Memory B cell (primary cell): ENCODE measurements around the gene PLEK.
"Not testable (repeated sequence)": the region's sequence is repeated elsewhere in the genome, so short reads cannot be mapped to it uniquely, and the experiment has no call there.

Experiments
- ATAC-seq: fragments of 150-1000 bp; cut with Tn5 transposase; 2 replicates; pipeline ENCODE4 v1.10.0; 2021; ENCODE audit warnings: low read depth, mild to moderate bottlenecking, moderate library complexity
- DNase-seq, 2 donors: peaks; one replicate each; pipeline ENCODE4 v3.0.0; 2022; ENCODE audit warnings: low spot score in 2 of 2
- H3K27ac Mint-ChIP-seq: one replicate; pipeline ENCODE4 v1.8.0; 2022; ENCODE audit warnings: mild to moderate bottlenecking, moderate library complexity, mixed read lengths
- H3K27me3 Mint-ChIP-seq: one replicate; pipeline ENCODE4 v1.8.0; 2022; ENCODE audit warnings: mixed read lengths
- H3K36me3 Mint-ChIP-seq: one replicate; pipeline ENCODE4 v1.8.0; 2022; ENCODE audit warnings: mild to moderate bottlenecking, mixed read lengths
- H3K4me1 Mint-ChIP-seq: one replicate; pipeline ENCODE4 v1.8.0; 2022; ENCODE audit warnings: mixed read lengths
- H3K4me3 Mint-ChIP-seq: one replicate; pipeline ENCODE4 v1.8.0; 2022; ENCODE audit warnings: mild to moderate bottlenecking, moderate library complexity, mixed read lengths
- H3K9me3 Mint-ChIP-seq: one replicate; pipeline ENCODE4 v1.8.0; 2022; ENCODE audit warnings: mixed read lengths

The PLEK gene

GRCh38 chr2:68341062-68341329 lies 24.1 kb upstream of the PLEK start:
- Mint-ChIP-seq H3K27me3 (peaks cover 2% of the 10 kb centered on the region), H3K36me3 (no peaks in the 10 kb centered on the region), H3K27ac (no peak overlapping the region), H3K4me3 (no peak overlapping the region), H3K4me1 (peaks cover 4% of the 10 kb centered on the region), H3K9me3 (no peaks in the 10 kb centered on the region)
- ATAC-seq = no peak
- no peak for DNase-seq

- H3K9me3 Mint-ChIP-seq = no peaks in the 10 kb centered on the region
- no peak overlapping the region for H3K27ac Mint-ChIP-seq
- ATAC-seq (peak; percentile 72), DNase-seq (no peak)
- H3K4me3 Mint-ChIP-seq = no peak overlapping the region
- peaks cover 2% of the 10 kb centered on the region for H3K27me3 Mint-ChIP-seq
- H3K36me3 Mint-ChIP-seq = no peaks in the 10 kb centered on the region
- peaks cover 4% of the 10 kb centered on the region for H3K4me1 Mint-ChIP-seq
Measured at GRCh38 chr2:68341583-68341982, 23.5 kb upstream of the PLEK start.

GRCh38 chr2:68342470-68342869 lies 22.6 kb upstream of the PLEK start:
- ATAC-seq = no peak
- Mint-ChIP-seq H3K9me3 (no peaks in the 10 kb centered on the region), H3K4me3 (no peak overlapping the region), H3K27ac (no peak overlapping the region), H3K36me3 (no peaks in the 10 kb centered on the region), H3K4me1 (peaks cover 4% of the 10 kb centered on the region), H3K27me3 (peaks cover 4% of the 10 kb centered on the region)
- DNase-seq = no peak

GRCh38 chr2:68344031-68344430 lies 21.1 kb upstream of the PLEK start:
- ATAC-seq = no peak
- DNase-seq = no peak
- peaks cover 4% of the 10 kb centered on the region for H3K27me3 Mint-ChIP-seq

GRCh38 chr2:68345129-68345875 lies 19.8 kb upstream of the PLEK start:
- Mint-ChIP-seq H3K27me3 (peaks cover 4% of the 10 kb centered on the region), H3K36me3 (no peaks in the 10 kb centered on the region), H3K27ac (no peak overlapping the region), H3K9me3 (no peaks in the 10 kb centered on the region), H3K4me3 (no peak overlapping the region), H3K4me1 (peaks cover 4% of the 10 kb centered on the region)
- DNase-seq (no peak), ATAC-seq (no peak)

More at GRCh38 chr2:68344031-68344430, 21.1 kb upstream of the PLEK start:
- Mint-ChIP-seq H3K36me3 (no peaks in the 10 kb centered on the region), H3K27ac (no peak overlapping the region), H3K9me3 (no peaks in the 10 kb centered on the region), H3K4me3 (no peak overlapping the region), H3K4me1 (peaks cover 4% of the 10 kb centered on the region)

- ATAC-seq, H3K4me1 Mint-ChIP-seq, H3K27ac Mint-ChIP-seq, H3K27me3 Mint-ChIP-seq, H3K36me3 Mint-ChIP-seq, DNase-seq, H3K9me3 Mint-ChIP-seq, H3K4me3 Mint-ChIP-seq: not testable (repeated sequence)
Measured at GRCh38 chr2:68349091-68349490, 16.0 kb upstream of the PLEK start.

GRCh38 chr2:68351997-68352396 lies 13.1 kb upstream of the PLEK start:
- Mint-ChIP-seq H3K27ac (no peak overlapping the region), H3K4me1 (peaks cover 4% of the 10 kb centered on the region), H3K36me3 (no peaks in the 10 kb centered on the region), H3K27me3 (no peaks in the 10 kb centered on the region), H3K4me3 (no peak overlapping the region), H3K9me3 (no peaks in the 10 kb centered on the region)
- ATAC-seq = no peak
- DNase-seq = no peak

GRCh38 chr2:68352651-68353391 lies 12.3 kb upstream of the PLEK start:
- H3K9me3 Mint-ChIP-seq = no peaks in the 10 kb centered on the region
- H3K36me3 Mint-ChIP-seq = no peaks in the 10 kb centered on the region
- ATAC-seq (no peak), DNase-seq (no peak)
- no peaks in the 10 kb centered on the region for H3K27me3 Mint-ChIP-seq
- no peak overlapping the region for H3K4me3 Mint-ChIP-seq
- H3K4me1 Mint-ChIP-seq = peaks cover 7% of the 10 kb centered on the region
- no peak overlapping the region for H3K27ac Mint-ChIP-seq

- peaks cover 12% of the 10 kb centered on the region for H3K4me1 Mint-ChIP-seq
- peak overlapping the region; percentile 39 for H3K27ac Mint-ChIP-seq
- H3K4me3 Mint-ChIP-seq = no peak overlapping the region
- no peaks in the 10 kb centered on the region for H3K9me3 Mint-ChIP-seq
- DNase-seq (no peak), ATAC-seq (no peak)
- H3K36me3 Mint-ChIP-seq = no peaks in the 10 kb centered on the region
- no peaks in the 10 kb centered on the region for H3K27me3 Mint-ChIP-seq
Measured at GRCh38 chr2:68356599-68357239, 8.4 kb upstream of the PLEK start.

- no peak overlapping the region for H3K27ac Mint-ChIP-seq
- H3K9me3 Mint-ChIP-seq = no peaks in the 10 kb centered on the region
- peak; percentile 57 for ATAC-seq
- peaks cover 19% of the 10 kb centered on the region for H3K4me1 Mint-ChIP-seq
- H3K36me3 Mint-ChIP-seq = no peaks in the 10 kb centered on the region
- peak in 1 of 2 donors; percentile 27 for DNase-seq
- H3K27me3 Mint-ChIP-seq = no peaks in the 10 kb centered on the region
- H3K4me3 Mint-ChIP-seq = no peak overlapping the region
Measured at GRCh38 chr2:68357605-68358337, 7.3 kb upstream of the PLEK start.

GRCh38 chr2:68359889-68360288 lies 5.2 kb upstream of the PLEK start:
- H3K4me3 Mint-ChIP-seq = no peak overlapping the region
- no peaks in the 10 kb centered on the region for H3K27me3 Mint-ChIP-seq
- no peaks in the 10 kb centered on the region for H3K9me3 Mint-ChIP-seq
- ATAC-seq = no peak
- H3K4me1 Mint-ChIP-seq = peaks cover 30% of the 10 kb centered on the region
- DNase-seq = no peak
- no peak overlapping the region for H3K27ac Mint-ChIP-seq
- H3K36me3 Mint-ChIP-seq = no peaks in the 10 kb centered on the region

GRCh38 chr2:68362069-68362468 lies 3.0 kb upstream of the PLEK start:
- Mint-ChIP-seq H3K27ac (peak overlapping the region; percentile 97), H3K4me3 (peak overlapping the region; percentile 78), H3K9me3 (no peaks in the 10 kb centered on the region), H3K27me3 (no peaks in the 10 kb centered on the region), H3K4me1 (peaks cover 39% of the 10 kb centered on the region), H3K36me3 (peaks cover 2% of the 10 kb centered on the region)
- peak; percentile 66 to 79 for DNase-seq
- peak; percentile 62 for ATAC-seq

- Mint-ChIP-seq H3K27me3 (no peaks in the 10 kb centered on the region), H3K9me3 (no peaks in the 10 kb centered on the region), H3K4me1 (peaks cover 44% of the 10 kb centered on the region), H3K4me3 (peak overlapping the region; percentile 44), H3K27ac (peak overlapping the region; percentile 97), H3K36me3 (peaks cover 2% of the 10 kb centered on the region)
- no peak for DNase-seq
- no peak for ATAC-seq
Measured at GRCh38 chr2:68362749-68363148, 2.3 kb upstream of the PLEK start.

GRCh38 chr2:68363721-68364120 lies 1.4 kb upstream of the PLEK start:
- Mint-ChIP-seq H3K27me3 (no peaks in the 10 kb centered on the region), H3K4me3 (peak overlapping the region; percentile 100), H3K9me3 (no peaks in the 10 kb centered on the region), H3K36me3 (peaks cover 6% of the 10 kb centered on the region), H3K4me1 (peaks cover 47% of the 10 kb centered on the region), H3K27ac (peak overlapping the region; percentile 97)
- DNase-seq = no peak
- ATAC-seq = no peak
